H1 (cell line): ENCODE measurements around the gene EXT2. TPM values are rescaled to one million over a fixed set of nuclear protein-coding genes. Genes with fewer than 3 reads are reported as not detected.

Experiments used
- CHD7 ChIP-seq: fragments of 300-600 bp; sonication (generic); IDR thresholded peaks from 2 replicates; pipeline ENCODE4 v1.7.1; 2012; ENCODE audit warnings: low read length, moderate library complexity, mild to moderate bottlenecking, inconsistent platforms; ENCODE audit not compliant: insufficient replicate concordance
- GTF2F1 ChIP-seq: IDR thresholded peaks from 2 replicates; pipeline ENCODE4 v1.6.1; 2012; ENCODE audit warnings: low read depth, low read length, improper control_type of control experiment, borderline replicate concordance
- JUN ChIP-seq: IDR thresholded peaks from 2 replicates; pipeline ENCODE4 v1.6.1; 2011; ENCODE audit warnings: low read depth, mild to moderate bottlenecking, improper control_type of control experiment, low read length
- KDM1A ChIP-seq: fragments of 200-600, 300-600 bp; sonication (generic); IDR thresholded peaks from 2 replicates; pipeline ENCODE4 v1.7.1; 2016; ENCODE audit warnings: mild to moderate bottlenecking, low read length, borderline replicate concordance
- MAX ChIP-seq: IDR thresholded peaks from 2 replicates; pipeline ENCODE4 v1.6.1; 2012; ENCODE audit warnings: inconsistent platforms
- ZNF274 ChIP-seq: IDR thresholded peaks from 2 replicates; pipeline ENCODE4 v1.7.0; 2012; ENCODE audit warnings: low read length, borderline replicate concordance; ENCODE audit errors: extremely low read depth
- polyA plus RNA-seq, 7 experiments: library from polyadenylated mRNA; depleted of rRNA in 3 of 7; stranded (reverse) in 5 of 7; unstranded in 2 of 7; fragments of >200 nt in 5 of 7; fragments of 200-250 nt in 2 of 7; gene quantifications; 1 replicate in 5 of 7; 2 replicates in 1 of 7; 4 replicates in 1 of 7; pipeline versions ENCODE4 v1.2.1 to v1.2.3, GENCODE V29; 2011 to 2013; ENCODE audit warnings: missing spikeins in 2 of 7, mixed read lengths in 2 of 7
- total RNA-seq: library from RNA; stranded (reverse); fragmentation: NEBNext Ultra II Directional; extraction: Animal tissue kit (Norgen Biotek cat#: 25700); gene quantifications from 2 replicates; pipeline ENCODE4 v1.2.1, GENCODE V29; 2021

EXT2 gene
- total and polyA plus RNA-seq, 2 of the 8 experiments (the other 6 are each of a cell fraction or from before 2014, with no cell fraction given): 29.8 to 42.8 TPM

- TF ChIP-seq CHD7 (no peak), KDM1A (no peak), GTF2F1 (no peak), JUN (no peak), MAX (no peak), ZNF274 (no peak)
- TF ChIP-seq, all 59 proteins: peak for 0
Observed at GRCh38 chr11:44248109-44248508, 152.6 kb downstream of the EXT2 start (continued).
